Measurements from ENCODE around the gene SCN9A.
A peak's percentile ranks its signal among the peaks of the same experiment; 100 is the strongest.

The SCN9A gene

GRCh38 chr2:166338831-166339339, 36.9 kb downstream of the SCN9A start:
- Histone ChIP-seq H3K27ac (ENCODE audit: poor library complexity, severe bottlenecking) (no peak overlapping the region), H3K27me3 (ENCODE audit: insufficient read depth, poor library complexity, severe bottlenecking) (no peaks in the 10 kb centered on the region), H3K9me3 (ENCODE audit: severe bottlenecking) (no peaks in the 10 kb centered on the region), H3K4me3 (ENCODE audit: severe bottlenecking) (no peak overlapping the region), H3K4me1 (ENCODE audit: insufficient read depth, poor library complexity, severe bottlenecking) (peaks cover 21% of the 10 kb centered on the region), H3K36me3 (ENCODE audit: low read depth) (no peaks in the 10 kb centered on the region)
- DNase-seq (ENCODE audit: low spot score) (no peak), ATAC-seq (ENCODE audit: low read depth) (peak; percentile 42; the same call in 1 of the 3 replicates)
- no peak for TF ChIP-seq CTCF (IDR thresholded peaks at IDR 0.05; ENCODE audit: poor library complexity, severe bottlenecking)

GRCh38 chr2:166337932-166338331, 37.8 kb downstream of the SCN9A start:
- H3K27me3 ChIP-seq (ENCODE audit: insufficient read depth, poor library complexity, severe bottlenecking): no peaks in the 10 kb centered on the region
- TF ChIP-seq CTCF (IDR thresholded peaks at IDR 0.05; ENCODE audit: poor library complexity, severe bottlenecking): no peak
- DNase-seq (ENCODE audit: low spot score) (no peak), ATAC-seq (ENCODE audit: low read depth) (no peak)
- H3K4me1 ChIP-seq (ENCODE audit: insufficient read depth, poor library complexity, severe bottlenecking): peaks cover 16% of the 10 kb centered on the region
- no peak overlapping the region for H3K27ac ChIP-seq (ENCODE audit: poor library complexity, severe bottlenecking)
- no peaks in the 10 kb centered on the region for H3K9me3 ChIP-seq (ENCODE audit: severe bottlenecking)
- H3K4me3 ChIP-seq (ENCODE audit: severe bottlenecking): no peak overlapping the region
- no peaks in the 10 kb centered on the region for H3K36me3 ChIP-seq (ENCODE audit: low read depth)

- H3K36me3 ChIP-seq (ENCODE audit: low read depth): no peaks in the 10 kb centered on the region
- H3K27ac ChIP-seq (ENCODE audit: poor library complexity, severe bottlenecking): no peak overlapping the region
- ATAC-seq (ENCODE audit: low read depth) (no peak), DNase-seq (ENCODE audit: low spot score) (no peak)
- H3K27me3 ChIP-seq (ENCODE audit: insufficient read depth, poor library complexity, severe bottlenecking): no peaks in the 10 kb centered on the region
- no peak overlapping the region for H3K4me3 ChIP-seq (ENCODE audit: severe bottlenecking)
- peaks cover 18% of the 10 kb centered on the region for H3K4me1 ChIP-seq (ENCODE audit: insufficient read depth, poor library complexity, severe bottlenecking)
- TF ChIP-seq CTCF (IDR thresholded peaks at IDR 0.05; ENCODE audit: poor library complexity, severe bottlenecking): no peak
- H3K9me3 ChIP-seq (ENCODE audit: severe bottlenecking): no peaks in the 10 kb centered on the region
Observed at GRCh38 chr2:166335284-166335683, 40.5 kb downstream of the SCN9A start.

- Histone ChIP-seq H3K4me3 (ENCODE audit: severe bottlenecking) (no peak overlapping the region), H3K36me3 (ENCODE audit: low read depth) (no peaks in the 10 kb centered on the region), H3K4me1 (ENCODE audit: insufficient read depth, poor library complexity, severe bottlenecking) (peaks cover 18% of the 10 kb centered on the region), H3K27me3 (ENCODE audit: insufficient read depth, poor library complexity, severe bottlenecking) (no peaks in the 10 kb centered on the region), H3K9me3 (ENCODE audit: severe bottlenecking) (no peaks in the 10 kb centered on the region), H3K27ac (ENCODE audit: poor library complexity, severe bottlenecking) (no peak overlapping the region)
- ATAC-seq (ENCODE audit: low read depth) (no peak), DNase-seq (ENCODE audit: low spot score) (no peak)
- no peak for TF ChIP-seq CTCF (IDR thresholded peaks at IDR 0.05; ENCODE audit: poor library complexity, severe bottlenecking)
Observed at GRCh38 chr2:166334805-166335204, 40.9 kb downstream of the SCN9A start.

GRCh38 chr2:166333801-166334200, 41.9 kb downstream of the SCN9A start:
- TF ChIP-seq CTCF (IDR thresholded peaks at IDR 0.05; ENCODE audit: poor library complexity, severe bottlenecking): no peak
- no peak overlapping the region for H3K27ac ChIP-seq (ENCODE audit: poor library complexity, severe bottlenecking)
- DNase-seq (ENCODE audit: low spot score) (no peak), ATAC-seq (ENCODE audit: low read depth) (peak; percentile 73)
- H3K4me3 ChIP-seq (ENCODE audit: severe bottlenecking): no peak overlapping the region
- no peaks in the 10 kb centered on the region for H3K36me3 ChIP-seq (ENCODE audit: low read depth)
- H3K4me1 ChIP-seq (ENCODE audit: insufficient read depth, poor library complexity, severe bottlenecking): peaks cover 18% of the 10 kb centered on the region
- no peaks in the 10 kb centered on the region for H3K27me3 ChIP-seq (ENCODE audit: insufficient read depth, poor library complexity, severe bottlenecking)
- H3K9me3 ChIP-seq (ENCODE audit: severe bottlenecking): no peaks in the 10 kb centered on the region

All from RWPE2 (cell line).